ENCODE data around the gene EPC1.

GRCh38 chr10:32253276-32253675 lies 93.7 kb downstream of the EPC1 start:
- TF ChIP-seq MAX (IDR thresholded peaks at IDR 0.05) (no peak), YY1 (IDR thresholded peaks at IDR 0.05; ENCODE audit: low read depth) (no peak)
